Kidney glomerular epithelial cell (primary cell): Measurements from ENCODE around the gene AKR1C3.
A peak's percentile ranks its signal among the peaks of the same experiment; 100 is the strongest.

Experiments
- DNase-seq: peaks from one replicate; lab custom pipeline; 2025; lab: John Stamatoyannopoulos, UW

Gene AKR1C3

GRCh38 chr10:5142199-5142598 lies 48.0 kb downstream of the AKR1C3 start:
- DNase-seq = peak; percentile 77

GRCh38 chr10:5143137-5143536 lies 48.9 kb downstream of the AKR1C3 start:
- DNase-seq = no peak

GRCh38 chr10:5146920-5147254 lies 52.7 kb downstream of the AKR1C3 start:
- no peak for DNase-seq

- DNase-seq = no peak
These were observed 53.2 kb downstream of the AKR1C3 start for GRCh38 chr10:5147255-5147980.

GRCh38 chr10:5147981-5148677 lies 53.9 kb downstream of the AKR1C3 start:
- DNase-seq = no peak

- DNase-seq = no peak
These were observed 54.4 kb downstream of the AKR1C3 start for GRCh38 chr10:5148678-5149032.

- no peak for DNase-seq
These were observed 56.9 kb downstream of the AKR1C3 start for GRCh38 chr10:5151076-5151475.

GRCh38 chr10:5155951-5156350 lies 61.7 kb downstream of the AKR1C3 start:
- no peak for DNase-seq
